GM19395 (cell line): ENCODE data around the gene MAN2B2.

Source experiments
- ATAC-seq: cut with Tn5 transposase; IDR thresholded peaks from one replicate; pipeline ENCODE4 v1.9.1; 2021; ENCODE audit warnings: mild to moderate bottlenecking, moderate library complexity; ENCODE audit not compliant: unreplicated experiment

The MAN2B2 gene

DNA sequence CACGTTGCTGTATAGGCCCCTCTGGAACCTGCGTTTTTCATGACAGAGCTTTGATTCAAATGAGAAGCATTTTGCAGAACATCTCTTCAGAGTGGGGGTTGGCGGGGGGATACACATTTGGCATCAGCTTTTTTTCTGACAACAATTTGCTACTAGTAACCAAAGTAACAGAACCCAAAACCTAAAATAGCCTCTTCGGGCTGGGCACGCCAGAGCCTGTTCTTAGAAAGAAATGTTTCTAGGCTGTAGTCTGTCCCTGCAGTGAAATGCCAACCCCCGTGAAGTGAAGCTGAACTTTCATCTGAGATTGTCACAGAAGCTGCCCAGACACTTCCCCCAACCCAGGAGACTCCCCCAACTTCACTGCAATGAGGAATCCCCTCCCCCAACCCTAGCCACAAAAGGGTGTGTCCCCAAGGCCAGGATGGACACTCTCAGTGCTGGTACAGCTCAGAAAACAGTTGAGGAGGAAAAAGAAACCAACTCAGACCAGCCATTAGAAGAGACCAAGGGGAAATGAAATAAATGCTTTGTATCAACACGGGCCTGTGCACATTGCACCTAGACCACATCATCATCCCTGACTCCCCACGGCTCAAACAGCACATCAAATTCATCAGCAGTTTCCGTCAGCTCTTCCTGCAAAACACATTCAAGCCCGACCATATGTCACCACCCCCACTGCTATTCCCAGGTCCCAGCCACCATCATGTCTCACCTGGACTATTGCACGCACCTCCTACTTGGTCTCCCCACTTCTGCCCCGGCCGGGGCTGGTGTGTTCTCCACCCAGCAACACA, 8.4 kb upstream of the MAN2B2 start:
- ATAC-seq: no peak

DNA sequence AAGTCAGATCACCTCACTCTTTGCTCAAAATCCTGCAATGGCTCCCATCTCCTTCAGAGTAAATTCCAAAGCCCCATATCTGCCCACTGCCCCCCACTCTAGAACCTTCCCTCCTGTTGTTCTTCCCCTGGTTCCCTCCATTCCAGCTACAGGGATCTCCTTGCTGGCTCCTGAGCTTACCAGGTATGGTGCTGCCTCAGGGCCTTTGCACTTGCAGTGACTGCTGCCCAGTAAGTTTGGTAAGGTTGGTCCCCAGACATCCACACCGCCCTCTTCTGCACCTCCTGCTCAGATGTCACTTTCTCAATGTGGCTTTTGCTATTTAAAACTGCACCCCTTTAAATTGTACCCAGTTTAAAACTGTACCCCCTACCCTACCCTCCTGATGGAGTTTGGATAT, 7.8 kb upstream of the MAN2B2 start:
- no peak for ATAC-seq

DNA sequence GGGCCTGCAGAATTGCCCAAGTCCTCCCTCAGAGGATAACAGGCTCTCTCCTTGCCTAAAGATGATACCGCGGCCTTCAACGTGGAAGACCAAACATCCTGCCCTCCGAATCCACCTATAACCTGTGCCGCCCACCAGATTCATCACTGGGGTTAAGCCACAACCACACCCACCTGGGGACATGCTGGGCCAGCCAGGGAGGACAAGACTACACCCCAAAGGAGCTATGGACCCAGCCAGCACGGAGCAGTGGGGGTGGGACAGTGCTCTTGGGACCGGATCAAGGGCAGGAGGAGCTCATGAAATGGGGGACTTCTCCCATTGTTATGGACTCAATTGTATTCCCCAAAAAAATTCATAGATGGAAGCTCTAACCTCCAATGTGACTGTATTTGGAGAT, 6.8 kb upstream of the MAN2B2 start:
- ATAC-seq: no peak

DNA sequence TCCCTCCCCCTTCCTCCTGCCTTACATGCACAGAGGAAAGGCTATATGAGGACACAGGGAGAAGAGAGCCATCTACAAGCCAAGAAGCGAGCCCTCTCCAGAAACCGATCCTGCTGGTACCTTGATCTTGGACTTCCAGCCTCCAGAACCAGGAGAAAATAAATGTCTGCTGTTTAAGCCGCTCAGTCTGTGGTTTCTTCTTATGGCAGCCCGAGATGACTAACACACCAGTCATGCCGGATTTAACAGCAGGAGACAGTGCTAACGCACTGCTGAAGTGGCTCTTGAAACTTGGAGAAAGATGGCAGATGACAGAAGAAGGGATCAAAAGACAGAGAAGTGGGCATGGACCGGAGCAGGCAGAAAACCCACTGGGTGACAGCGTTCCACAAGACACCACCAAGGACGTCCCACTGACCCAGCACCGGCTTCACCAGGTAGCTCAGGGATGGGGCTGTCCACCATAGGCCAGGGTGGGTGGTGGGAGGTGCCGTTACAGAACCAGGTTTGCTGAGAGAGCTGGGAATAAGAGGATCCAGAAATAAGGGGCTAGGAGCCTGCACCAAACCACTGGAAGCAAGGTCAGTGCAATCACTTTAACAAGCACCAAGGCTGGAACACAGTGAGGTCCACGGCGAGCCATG, 6.2 kb upstream of the MAN2B2 start:
- ATAC-seq: no peak

DNA sequence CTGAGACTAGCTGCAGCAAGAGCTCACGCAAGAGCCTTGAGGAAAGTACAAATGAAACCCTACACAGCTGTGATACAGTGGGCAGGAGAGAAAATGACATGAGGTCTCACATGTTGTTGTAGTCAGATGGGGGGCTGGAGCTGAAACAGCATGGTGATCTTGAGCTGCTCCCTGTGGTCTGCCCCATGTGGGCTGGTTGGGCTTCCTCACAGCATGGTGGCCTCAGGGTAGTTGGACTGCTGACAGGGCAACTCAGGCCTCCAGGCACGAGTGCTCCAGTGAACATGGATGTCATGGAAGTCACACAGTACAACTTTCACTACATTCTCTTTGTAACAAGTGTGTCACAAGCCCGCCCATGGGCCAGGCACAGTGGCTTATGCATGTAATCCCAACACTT, 3.4 kb upstream of the MAN2B2 start:
- no peak for ATAC-seq

DNA sequence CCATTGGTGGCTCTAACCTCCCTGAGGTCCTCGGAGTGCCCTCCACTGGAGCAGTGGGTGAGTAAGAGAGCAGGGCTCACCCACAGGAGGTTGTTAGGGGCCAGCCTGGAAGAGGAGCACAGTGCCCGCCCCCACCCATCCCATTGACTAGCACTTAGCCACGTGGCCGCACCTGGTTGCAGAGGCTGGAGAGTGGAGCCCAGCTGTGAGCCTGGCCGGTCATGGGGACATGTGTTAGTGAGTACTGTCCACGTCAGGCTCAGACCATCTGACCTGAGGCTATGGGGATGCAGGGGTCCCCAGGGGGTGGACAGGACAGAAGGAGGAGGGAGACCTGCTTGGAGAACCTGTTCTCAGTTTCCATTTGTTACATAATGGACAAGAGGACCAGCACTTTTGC, 1.4 kb upstream of the MAN2B2 start:
- no peak for ATAC-seq

DNA sequence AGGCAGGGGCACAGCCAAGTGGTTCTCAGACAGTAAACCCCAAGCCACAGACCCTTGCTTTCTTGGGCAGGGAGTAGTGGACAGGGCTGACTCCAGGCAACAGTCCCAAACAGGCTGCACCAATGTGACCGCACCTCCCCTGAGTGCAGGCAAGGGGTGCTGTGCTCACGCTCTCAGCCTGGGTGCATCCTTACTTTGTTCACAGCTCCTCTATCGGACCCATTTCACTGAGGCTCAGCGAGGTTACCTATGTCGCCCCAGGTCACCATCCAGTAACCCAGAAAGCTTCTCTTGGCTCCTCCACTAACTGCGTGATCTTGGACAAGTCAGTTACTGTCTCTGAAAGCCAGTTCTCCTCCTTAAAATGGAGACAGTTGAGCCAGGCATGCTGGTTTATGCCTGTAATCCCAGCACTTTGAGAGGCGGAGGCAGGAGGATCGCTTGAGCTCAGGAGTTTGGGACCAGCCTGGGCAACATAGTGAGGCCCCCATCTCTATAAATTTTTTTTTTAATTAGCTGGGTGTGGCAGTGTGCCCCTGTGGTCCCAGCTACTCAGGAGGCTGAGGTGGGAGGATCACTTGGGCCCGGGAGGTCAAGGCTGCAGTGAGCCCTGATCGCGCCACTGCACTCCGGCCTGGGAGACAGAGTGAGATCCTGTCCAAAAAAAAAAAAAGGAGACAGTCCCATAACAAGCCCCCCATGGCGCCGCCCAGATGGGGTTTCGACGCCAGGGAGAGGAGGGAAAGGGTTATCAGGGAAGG, 823 bp upstream of the MAN2B2 start:
- ATAC-seq: no peak

DNA sequence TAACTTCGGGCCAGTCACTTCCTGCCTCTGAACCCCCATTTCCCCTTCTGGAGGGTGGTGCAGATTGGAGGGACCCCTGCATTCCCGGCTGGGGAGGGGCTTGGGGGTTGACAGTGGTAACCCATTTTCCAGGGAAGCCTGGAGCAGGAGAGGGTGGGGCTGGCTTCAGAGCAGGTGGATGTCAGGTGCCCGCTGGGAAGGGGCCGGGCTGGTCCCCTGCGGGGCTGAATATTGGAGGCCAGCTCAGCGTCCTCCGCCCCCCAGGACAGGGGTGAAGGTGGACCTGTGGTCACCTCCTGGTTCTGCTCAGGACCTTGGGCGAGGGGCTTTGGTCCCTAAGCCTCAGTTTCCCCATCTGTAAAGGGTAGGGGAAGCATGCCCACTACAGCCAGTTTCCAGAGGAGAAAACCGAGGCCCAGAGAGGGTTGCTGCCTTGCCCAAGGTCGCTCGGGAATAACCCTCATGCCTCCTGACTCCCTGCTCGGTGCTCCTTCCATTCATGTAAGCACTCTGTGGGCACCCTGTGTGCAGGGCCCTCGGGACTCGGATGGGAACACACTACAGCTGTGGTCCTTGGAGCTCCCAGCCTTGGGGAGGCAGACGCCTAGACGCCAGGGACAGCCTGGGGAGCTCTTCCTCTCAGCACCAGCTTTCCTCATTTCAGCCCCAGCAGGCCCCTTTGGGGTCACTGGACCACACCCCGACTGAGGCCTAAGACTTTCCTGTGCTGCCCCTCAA, 683 bp downstream of the MAN2B2 start:
- ATAC-seq: no peak

DNA sequence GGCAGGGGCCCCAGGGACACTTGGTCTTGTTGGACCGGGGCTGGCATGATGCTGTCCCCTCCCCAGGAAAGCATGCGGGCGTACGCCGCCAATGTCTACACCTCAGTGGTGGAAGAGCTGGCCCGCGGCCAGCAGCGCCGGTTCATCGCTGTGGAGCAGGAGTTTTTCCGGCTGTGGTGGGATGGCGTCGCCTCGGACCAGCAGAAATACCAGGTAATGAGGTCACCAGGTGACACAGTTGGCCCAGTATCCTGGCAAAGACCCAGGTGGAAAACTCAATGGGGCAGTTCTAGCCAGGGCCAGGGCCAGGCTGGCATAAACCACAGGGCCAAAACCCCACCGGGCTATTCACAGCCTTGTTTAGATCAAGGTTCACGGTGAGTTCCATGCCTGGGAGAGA, 1.5 kb downstream of the MAN2B2 start:
- no peak for ATAC-seq

DNA sequence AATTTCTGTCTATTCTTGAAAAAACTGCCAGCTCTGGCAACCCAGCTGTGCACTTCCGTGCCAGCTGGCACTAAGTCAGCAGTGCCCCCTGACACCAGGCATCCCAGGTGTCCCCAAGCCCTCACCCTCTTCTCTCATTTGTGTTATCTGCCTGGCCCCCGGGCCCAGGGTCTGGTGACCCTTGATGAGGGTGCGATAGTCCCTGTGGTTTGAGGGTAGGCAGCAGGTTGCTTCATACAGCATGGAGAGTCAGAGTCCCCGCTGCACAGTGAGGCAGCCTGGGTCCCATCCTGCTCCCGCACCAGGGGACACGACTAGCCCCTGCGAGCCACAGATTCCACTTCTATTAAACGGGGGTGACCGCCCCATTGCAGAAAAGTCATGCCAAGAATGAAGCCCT, 1.9 kb downstream of the MAN2B2 start:
- ATAC-seq: no peak

DNA sequence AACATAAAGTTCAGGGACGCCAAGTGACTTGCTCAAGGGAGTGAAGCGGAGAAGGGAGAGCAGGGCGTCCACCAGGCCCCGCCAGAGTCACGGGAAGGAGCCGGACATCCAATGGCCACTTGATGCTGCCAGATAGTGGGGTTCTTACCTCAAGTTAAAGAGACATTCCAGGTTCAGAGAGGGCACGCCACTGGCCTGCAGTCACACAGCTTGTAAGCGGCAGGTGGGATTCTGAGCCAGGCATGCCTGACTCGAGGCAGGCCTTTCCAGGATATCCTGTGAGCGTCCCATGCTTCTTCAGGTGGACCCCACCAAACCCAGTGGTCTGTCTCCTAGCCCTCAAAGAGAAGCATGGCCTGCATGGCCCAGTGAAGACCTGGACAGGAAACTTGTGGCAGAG, 2.4 kb downstream of the MAN2B2 start:
- ATAC-seq: no peak

DNA sequence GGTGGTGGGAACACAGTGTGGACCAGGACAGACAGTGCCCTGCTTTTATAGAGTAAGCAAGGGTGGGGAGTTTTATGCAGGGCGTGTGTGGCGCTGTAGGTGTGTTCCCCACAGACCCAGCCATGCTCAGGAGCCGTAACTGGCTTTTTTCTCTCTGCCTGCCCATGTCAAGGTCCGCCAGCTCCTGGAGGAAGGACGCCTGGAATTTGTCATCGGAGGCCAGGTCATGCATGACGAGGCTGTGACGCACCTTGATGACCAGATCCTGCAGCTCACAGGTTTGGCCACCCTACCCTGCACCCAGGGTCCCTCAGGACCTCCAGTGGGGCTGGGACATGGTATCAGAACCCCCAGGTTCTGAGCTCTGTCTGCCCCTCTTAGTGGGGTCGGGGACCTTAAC, 3.2 kb downstream of the MAN2B2 start:
- no peak for ATAC-seq

DNA sequence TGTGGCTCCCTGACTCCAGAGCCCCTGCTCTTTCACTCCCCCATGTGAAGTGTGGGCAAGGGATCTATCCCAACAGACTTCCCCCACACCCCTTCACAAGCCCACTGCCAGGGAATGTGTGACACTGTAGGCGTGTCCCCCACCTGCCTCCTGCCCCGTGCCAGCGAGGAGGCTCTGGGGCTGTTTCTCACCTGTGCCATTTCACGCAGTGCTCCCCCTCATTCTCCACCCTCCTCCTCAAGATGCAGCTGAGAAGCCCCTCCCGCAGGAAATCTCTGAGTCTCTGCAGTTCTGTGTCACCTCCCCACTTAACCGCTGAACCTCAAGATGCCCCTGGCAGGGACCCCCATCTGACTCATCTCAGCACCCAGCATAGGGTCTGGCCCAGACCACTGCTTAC, 5.4 kb downstream of the MAN2B2 start:
- ATAC-seq: no peak

DNA sequence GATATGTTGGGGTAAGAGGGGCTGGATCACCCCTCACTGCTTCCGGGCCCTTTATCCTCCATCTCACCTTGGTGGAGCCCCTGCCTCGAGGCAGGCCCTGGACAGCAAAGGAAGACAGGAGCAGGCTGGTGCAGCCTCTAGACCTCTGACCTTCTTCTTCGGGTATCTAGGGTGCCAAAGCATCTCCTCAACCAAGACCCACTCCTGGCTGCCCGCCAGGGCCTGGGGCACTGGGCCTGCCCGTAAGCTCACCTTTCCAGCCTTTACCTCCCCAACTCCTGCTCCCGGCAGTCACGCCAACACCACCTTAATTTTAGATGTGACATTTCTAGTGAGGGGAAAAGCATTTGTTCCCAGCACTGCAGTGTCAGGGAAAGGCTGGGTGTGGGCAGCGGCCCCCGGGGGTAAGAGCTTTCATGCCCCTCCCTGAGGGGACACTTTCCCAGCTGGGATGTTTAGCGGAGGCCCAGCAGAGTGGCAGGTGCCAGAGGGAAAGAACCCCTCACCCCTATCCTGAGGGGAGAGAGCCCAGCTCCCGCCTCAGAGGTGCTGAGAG, 6.7 kb downstream of the MAN2B2 start:
- no peak for ATAC-seq

DNA sequence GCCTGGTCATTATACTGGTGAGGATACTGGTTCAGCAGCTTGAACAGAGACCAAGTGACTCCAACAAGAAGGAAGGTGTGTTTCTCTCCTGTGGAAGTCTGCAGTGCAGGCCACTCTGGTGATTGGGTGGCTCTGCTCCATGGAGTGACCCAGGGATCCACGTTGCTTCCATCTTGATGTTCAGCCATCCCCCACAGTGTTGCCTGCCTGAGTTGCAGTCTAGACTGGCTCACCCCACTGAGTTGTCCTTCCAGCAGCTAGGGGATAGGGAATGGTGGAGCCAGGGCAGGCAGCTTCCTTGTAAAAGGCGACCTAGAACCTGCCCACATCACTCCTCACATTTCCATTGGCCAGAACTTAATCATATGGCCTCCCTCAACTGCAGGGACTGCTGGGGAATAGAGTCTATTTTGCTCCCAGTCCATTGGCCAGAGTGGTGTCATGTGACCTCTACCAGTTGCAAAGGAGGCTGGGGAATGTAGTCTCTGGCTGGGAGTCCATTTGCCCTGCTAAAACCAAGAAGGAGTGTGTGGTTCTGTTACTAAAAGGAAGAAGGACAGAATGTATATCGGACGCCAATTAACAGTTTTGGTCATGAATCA, 8.0 kb downstream of the MAN2B2 start:
- ATAC-seq: no peak

DNA sequence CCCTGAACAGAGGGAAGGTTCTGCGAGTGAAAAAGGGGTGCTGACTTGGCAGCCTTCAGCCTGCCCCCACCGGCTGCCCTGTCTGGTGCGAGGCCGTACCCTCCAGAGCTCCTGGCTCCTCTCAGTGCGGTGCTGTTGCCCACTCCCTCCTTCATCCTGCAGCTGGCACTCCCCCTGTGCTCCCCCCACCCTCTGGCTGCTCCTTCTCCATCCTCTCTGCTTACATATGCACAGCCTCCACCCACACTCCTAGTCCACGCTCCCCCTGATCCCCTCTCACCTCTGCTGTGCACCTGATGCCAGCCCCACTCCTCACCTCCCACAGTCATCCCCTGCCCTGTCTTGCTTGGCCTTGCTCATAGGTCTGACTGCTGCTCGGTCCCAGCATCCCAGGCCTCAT, 9.9 kb downstream of the MAN2B2 start:
- ATAC-seq: no peak

DNA sequence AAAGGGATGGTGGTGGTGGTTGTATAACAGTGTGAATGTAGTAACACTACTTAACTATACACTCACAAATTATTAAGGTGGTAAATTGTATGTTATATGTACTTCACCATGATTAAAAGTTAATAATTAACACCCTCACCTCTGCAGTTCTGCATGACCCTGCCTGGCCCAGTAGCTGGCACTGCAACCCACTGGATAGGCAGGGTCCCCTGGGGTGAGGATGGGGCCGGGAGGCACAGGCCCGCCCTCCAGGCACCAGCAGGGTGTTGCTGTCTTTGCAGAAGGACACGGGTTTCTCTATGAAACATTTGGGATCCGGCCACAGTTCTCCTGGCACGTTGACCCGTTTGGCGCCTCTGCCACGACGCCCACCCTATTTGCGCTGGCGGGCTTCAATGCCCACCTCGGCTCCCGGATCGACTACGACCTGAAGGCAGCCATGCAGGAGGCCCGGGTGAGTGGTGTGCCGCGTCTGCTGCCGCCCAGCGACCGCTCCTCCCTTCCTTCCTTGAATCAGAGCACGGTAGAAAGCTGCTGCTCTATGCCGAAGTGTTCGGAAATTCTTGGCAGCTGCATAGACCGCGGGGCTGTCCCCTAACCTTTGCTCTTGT, 11.8 kb downstream of the MAN2B2 start:
- ATAC-seq: no peak

DNA sequence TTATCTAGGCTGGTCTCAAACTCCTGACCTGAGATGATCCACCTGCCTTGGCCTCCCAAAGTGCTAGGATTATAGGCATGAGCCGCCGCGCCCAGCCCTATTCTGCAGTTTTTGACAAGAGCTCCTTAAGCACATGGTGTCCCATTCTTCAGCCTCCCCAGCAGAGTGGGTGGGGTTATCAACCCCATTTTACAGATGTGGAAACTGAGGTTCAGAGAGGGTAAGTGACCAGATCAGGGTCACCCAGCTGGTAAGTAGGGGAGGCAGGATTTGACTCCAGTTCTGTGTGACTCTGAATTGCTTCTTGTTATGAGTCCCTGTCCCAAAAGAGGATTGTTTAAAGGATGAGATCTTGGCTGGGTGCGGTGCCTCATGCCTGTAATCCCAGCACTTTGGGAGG, 14.5 kb downstream of the MAN2B2 start:
- no peak for ATAC-seq

DNA sequence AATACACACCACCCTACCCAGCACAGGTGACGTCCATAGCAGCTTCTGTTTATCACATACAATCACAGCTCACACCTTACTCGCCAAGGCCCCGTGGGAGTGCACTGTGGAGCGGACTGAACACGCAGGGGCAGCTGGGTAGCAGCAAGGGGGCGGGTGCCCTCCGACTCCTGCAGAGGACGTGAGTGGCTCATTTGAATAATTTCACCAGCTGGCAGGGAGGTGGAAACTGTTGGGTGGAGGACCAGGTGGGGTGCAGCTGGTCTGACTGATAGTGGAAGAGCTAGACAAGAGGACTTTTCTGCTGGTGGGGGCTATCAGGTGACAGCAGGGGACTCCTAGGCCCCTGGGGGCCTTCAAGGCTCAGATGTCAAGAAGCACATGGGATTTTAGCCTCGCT, 16.3 kb downstream of the MAN2B2 start:
- no peak for ATAC-seq

DNA sequence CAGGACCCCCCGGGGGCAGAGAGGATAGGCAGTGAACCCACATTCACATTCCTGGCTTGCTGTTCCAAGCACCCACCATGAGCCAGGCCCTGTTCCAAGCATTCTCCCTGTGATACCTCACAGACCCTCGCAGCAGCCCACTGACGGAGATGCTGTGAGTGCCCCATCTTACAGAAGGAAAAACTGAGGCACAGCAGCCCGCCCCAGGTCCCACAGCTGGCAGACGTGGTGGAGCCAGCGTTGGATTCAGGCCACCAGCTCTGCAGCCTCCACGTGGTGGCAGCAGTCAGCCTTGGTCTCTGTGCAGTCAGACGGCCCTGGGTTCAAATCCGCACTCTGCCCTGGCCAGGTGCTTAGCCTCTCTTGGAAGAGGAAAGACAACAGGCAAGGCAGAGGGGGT, 16.8 kb downstream of the MAN2B2 start:
- ATAC-seq: no peak
